ENCODE results near the gene FAM210A.
"Not testable (repeated sequence)": the region's sequence is repeated elsewhere in the genome, so short reads cannot be mapped to it uniquely, and the experiment has no call there.

FAM210A gene

DNA sequence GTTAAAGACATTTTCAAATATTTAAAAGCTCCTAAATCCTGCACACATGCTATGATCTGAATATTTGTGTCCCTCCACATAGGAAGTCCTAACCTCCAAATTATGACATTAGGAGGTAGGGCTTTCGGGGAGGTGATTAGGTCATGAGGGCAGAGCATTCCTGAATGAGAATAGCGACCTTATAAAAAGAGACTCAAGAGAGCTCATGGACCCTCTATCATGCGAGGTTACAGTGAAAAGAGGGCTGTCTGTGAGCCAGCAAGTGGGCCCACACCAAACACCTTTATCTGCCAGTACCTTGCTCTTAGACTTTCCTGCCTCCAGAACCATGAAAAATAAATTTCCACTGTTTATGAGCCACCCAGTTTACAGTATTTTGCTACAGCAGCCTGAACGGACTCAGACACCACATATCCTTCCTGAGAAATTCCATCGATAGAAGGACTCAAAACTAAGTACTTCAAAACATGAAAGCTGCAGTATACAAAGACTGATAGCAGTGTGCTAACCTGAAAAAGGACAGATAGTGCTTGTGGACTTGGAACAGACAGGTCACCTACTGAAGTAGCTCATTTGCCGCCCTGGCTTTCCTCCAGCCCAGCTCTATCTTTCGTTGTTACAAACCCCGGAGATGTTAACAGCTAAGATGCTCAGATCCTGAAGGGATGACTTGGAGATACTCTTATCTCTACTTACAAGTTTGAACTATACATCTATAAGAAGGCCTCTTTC, 13.8 kb downstream of the FAM210A start:
- TF ChIP-seq, protein P1, sequence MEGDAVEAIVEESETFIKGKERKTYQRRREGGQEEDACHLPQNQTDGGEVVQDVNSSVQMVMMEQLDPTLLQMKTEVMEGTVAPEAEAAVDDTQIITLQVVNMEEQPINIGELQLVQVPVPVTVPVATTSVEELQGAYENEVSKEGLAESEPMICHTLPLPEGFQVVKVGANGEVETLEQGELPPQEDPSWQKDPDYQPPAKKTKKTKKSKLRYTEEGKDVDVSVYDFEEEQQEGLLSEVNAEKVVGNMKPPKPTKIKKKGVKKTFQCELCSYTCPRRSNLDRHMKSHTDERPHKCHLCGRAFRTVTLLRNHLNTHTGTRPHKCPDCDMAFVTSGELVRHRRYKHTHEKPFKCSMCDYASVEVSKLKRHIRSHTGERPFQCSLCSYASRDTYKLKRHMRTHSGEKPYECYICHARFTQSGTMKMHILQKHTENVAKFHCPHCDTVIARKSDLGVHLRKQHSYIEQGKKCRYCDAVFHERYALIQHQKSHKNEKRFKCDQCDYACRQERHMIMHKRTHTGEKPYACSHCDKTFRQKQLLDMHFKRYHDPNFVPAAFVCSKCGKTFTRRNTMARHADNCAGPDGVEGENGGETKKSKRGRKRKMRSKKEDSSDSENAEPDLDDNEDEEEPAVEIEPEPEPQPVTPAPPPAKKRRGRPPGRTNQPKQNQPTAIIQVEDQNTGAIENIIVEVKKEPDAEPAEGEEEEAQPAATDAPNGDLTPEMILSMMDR (IDR thresholded peaks at IDR 0.05; ENCODE audit: control insufficient read depth, insufficient read depth, low read depth, low read length, missing control alignments) = no peak
- no peak overlapping the region for H3K4me3 ChIP-seq (ENCODE audit: control insufficient read depth, low read depth, low read length)
- DNase-seq (ENCODE audit: low read depth) = no peak

DNA sequence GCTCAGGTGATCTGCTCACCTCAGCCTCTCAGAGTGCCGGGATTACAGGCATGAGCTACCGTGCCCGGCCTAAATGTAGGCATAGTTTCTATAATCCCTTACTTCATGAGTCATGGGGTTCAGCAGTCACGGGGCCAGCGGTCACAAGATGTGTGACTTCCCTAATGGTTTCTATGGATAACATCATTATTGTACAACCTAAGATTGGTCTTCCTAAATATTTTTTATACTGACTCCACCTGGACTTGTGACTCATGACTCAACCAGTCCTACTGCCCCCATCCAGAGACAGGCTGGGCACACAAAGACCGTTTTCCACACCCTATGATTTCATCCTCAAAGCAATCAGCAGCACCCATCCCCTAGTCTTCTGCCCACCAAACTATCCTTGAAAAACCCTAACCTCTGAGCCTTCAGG, 15.9 kb downstream of the FAM210A start:
- DNase-seq (ENCODE audit: low read depth) = no peak

DNA sequence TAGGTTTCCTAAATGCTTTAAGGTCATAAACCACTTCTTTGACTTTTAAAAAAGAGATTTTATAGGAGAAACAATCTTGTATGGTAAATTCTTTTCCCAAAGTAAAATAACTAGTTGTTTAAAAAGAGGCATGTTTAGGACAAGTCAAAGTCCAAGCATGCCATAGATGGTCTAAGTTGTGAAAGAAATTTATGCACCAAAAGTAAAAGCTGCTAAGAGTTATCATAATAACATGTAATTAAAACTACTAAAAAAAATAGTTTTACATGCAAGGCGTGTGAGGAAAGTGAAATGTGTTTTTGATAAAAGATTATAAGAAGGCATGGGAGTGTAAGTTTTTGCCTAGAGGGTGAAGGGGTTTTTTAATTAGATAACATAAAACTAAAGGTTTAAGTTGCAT, 22.5 kb downstream of the FAM210A start:
- TF ChIP-seq, protein P1 (IDR thresholded peaks at IDR 0.05; ENCODE audit: control insufficient read depth, insufficient read depth, low read depth, low read length, missing control alignments) = no peak
- DNase-seq (ENCODE audit: low read depth) = no peak
- H3K4me3 ChIP-seq (ENCODE audit: control insufficient read depth, low read depth, low read length) = no peak overlapping the region

More for the DNA sequence above, 15.9 kb downstream of the FAM210A start:
- TF ChIP-seq, protein P1 (IDR thresholded peaks at IDR 0.05; ENCODE audit: control insufficient read depth, insufficient read depth, low read depth, low read length, missing control alignments) = no peak
- H3K4me3 ChIP-seq (ENCODE audit: control insufficient read depth, low read depth, low read length) = no peak overlapping the region

DNA sequence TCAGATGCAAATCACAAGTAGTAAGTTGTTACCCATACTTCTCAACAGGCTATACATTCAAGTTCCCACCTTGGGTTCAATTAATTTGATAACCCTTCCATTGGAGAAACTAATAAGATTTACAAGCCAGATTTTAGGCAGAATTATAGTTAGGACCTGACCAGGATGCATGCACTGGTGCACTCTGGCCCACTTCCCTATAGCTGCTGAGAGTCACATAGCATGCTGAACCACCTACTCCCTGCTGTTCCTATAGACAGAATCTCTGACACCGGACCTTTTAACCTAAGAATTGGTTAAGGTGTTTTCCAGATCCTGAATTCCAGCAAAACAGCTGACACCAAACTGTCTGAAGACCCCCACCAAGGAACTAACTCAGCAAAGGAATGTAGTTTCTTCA, 26.2 kb downstream of the FAM210A start:
- TF ChIP-seq, protein P1 (IDR thresholded peaks at IDR 0.05; ENCODE audit: control insufficient read depth, insufficient read depth, low read depth, low read length, missing control alignments) = no peak

DNA sequence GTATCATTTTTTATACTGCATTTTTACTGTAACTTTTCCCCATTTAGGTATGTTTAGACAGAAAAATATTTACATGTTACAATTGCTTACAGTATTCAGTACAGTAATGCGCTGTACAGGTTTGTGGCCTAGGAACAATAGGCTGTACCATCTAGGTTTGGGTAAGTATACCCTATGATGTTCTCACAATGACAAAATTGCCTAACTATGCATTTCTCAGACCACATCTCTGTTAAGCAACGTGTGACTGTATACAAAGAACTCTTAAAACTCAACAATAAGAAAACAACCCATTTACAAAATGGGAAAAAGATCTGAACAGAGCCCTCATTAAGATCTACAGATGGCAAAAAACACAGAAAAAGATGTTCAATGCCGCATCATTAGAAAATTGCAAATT, 29.4 kb downstream of the FAM210A start:
- TF ChIP-seq, protein P1 (IDR thresholded peaks at IDR 0.05; ENCODE audit: control insufficient read depth, insufficient read depth, low read depth, low read length, missing control alignments) = no peak
- DNase-seq (ENCODE audit: low read depth) = no peak

More for the DNA sequence above, 26.2 kb downstream of the FAM210A start:
- no peak overlapping the region for H3K4me3 ChIP-seq (ENCODE audit: control insufficient read depth, low read depth, low read length)
- no peak for DNase-seq (ENCODE audit: low read depth)

DNA sequence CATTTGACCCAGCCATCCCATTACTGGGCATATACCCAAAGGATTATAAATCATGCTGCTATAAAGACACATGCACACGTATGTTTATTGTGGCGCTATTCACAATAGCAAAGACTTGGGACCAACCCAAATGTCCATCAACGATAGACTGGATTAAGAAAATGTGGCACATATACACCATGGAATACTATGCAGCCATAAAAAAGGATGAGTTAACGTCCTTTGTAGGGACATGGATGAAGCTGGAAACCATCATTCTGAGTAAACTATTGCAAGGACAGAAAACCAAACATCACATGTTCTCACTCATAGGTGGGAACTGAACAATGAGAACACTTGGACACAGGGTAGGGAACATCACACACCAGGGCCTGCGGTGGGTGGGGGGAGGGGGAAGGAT, 31.0 kb downstream of the FAM210A start:
- not testable (repeated sequence) for DNase-seq (ENCODE audit: low read depth); H3K4me3 ChIP-seq (ENCODE audit: control insufficient read depth, low read depth, low read length)

More for the DNA sequence above, 29.4 kb downstream of the FAM210A start:
- no peak overlapping the region for H3K4me3 ChIP-seq (ENCODE audit: control insufficient read depth, low read depth, low read length)

DNA sequence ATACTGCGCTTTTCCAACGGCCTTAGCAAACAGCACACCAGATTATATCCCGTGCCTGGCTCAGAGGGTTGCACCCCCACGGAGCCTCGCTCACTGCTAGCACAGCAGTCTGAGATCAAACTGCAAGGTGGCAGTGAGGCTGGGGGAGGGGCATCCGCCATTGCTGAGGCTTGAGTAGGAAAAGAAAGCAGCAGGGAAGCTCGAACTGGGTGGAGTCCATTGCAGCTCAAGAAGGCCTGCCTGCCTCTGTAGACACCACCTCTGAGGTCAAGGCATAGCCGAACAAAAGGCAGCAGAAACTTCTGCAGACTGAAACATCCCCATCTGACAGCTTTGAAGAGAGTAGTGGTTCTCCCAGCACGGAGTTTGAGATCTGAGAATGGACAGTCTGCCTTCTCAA, 36.3 kb downstream of the FAM210A start:
- not testable (repeated sequence) for DNase-seq (ENCODE audit: low read depth)

More for the DNA sequence above, 36.3 kb downstream of the FAM210A start:
- not testable (repeated sequence) for H3K4me3 ChIP-seq (ENCODE audit: control insufficient read depth, low read depth, low read length)
